GM21717 (cell line): ENCODE measurements around the gene ACO1.

ENCODE experiments used
- ATAC-seq: cut with Tn5 transposase; IDR thresholded peaks from one replicate; pipeline ENCODE4 v1.9.1; 2021; ENCODE audit warnings: mild to moderate bottlenecking, moderate library complexity; ENCODE audit not compliant: unreplicated experiment

ACO1 gene

GRCh38 chr9:32486839-32487562, 102.6 kb downstream of the ACO1 start:
- ATAC-seq, result no peak

- no peak for ATAC-seq
Observed at GRCh38 chr9:32487981-32488380, 103.5 kb downstream of the ACO1 start.

- ATAC-seq, result no peak
Observed at GRCh38 chr9:32490601-32491000, 106.2 kb downstream of the ACO1 start.

- ATAC-seq, result no peak
Observed at GRCh38 chr9:32497921-32498320, 113.5 kb downstream of the ACO1 start.

GRCh38 chr9:32500768-32501167, 116.3 kb downstream of the ACO1 start:
- no peak for ATAC-seq

GRCh38 chr9:32501868-32502267, 117.4 kb downstream of the ACO1 start:
- ATAC-seq, result no peak

- no peak for ATAC-seq
Observed at GRCh38 chr9:32502464-32502863, 118.0 kb downstream of the ACO1 start.

GRCh38 chr9:32503008-32503407, 118.6 kb downstream of the ACO1 start:
- ATAC-seq, result no peak
